GM12878 (cell line): ENCODE measurements around the gene GJA4. TPM values are rescaled to one million over a fixed set of nuclear protein-coding genes. Genes with fewer than 3 reads are reported as not detected.

ENCODE experiments used
- ATAC-seq: fragments of 200-7000 bp; cut with Tn5 transposase; 3 replicates; pipeline ENCODE4 v1.9.1; 2020; ENCODE audit warnings: mild to moderate bottlenecking, moderate library complexity
- BruUV-seq: library from RNA; stranded (reverse); fragments of 400-500 nt; replicated peaks from 2 replicates; lab custom pipeline; 2021; lab: Mats Ljungman, UMichigan
- CTCF ChIA-PET: fragments of 300-600 bp; sonication (Branson Sonifier 250); formaldehyde crosslinking; extraction: SDS; loops from one replicate; lab custom pipeline; 2021; ENCODE audit warnings: inconsistent platforms; lab: Yijun Ruan, JAX
- POLR2A ChIA-PET: fragments of 350-600 bp; formaldehyde crosslinking; extraction: SDS; loops from one replicate; lab custom pipeline; 2021; ENCODE audit warnings: inconsistent platforms; lab: Charles Lee
- RAD21 ChIA-PET: fragments of 300-600 bp; sonication (Branson Sonifier 250); formaldehyde crosslinking; loops from one replicate; lab custom pipeline; 2023; ENCODE audit warnings: antibody characterized with exemption; ENCODE audit not compliant: unreplicated experiment; lab: Charles Lee
- SMC1A ChIA-PET: fragments of 300-600 bp; sonication (Branson Sonifier 250); formaldehyde crosslinking; loops from one replicate; lab custom pipeline; 2023; ENCODE audit not compliant: unreplicated experiment, uncharacterized antibody; lab: Charles Lee
- DNase-seq: peaks from one replicate; pipeline ENCODE4 v3.0.0-alpha.2; 2011; ENCODE audit warnings: low read depth, low spot score
- FAIRE-seq: peaks from 3 replicates; lab custom pipeline; 2011; peaks lifted over from hg19 to GRCh38; lab: Jason Lieb, UNC
- H2AFZ ChIP-seq: 2 replicates; pipeline ENCODE4 v1.6.0; 2011; ENCODE audit warnings: low read depth, low read length, control low read depth; ENCODE audit not compliant: control insufficient read depth
- H3K27ac ChIP-seq: 2 replicates; pipeline ENCODE4 v1.5.1; 2011; ENCODE audit warnings: control low read depth; ENCODE audit not compliant: control insufficient read depth, insufficient read depth
- H3K27me3 ChIP-seq, 2 experiments: replicated peaks in 1 of 2; 2 replicates each; pipeline versions ENCODE4 v1.6.0 to v1.6.1; 2011; ENCODE audit warnings: low read length in 1 of 2; ENCODE audit not compliant: control insufficient read depth in 2 of 2, insufficient read depth in 2 of 2
- H3K36me3 ChIP-seq, 2 experiments: 2 replicates each; pipeline ENCODE4 v1.5.1; 2011; ENCODE audit warnings: low read length in 1 of 2; ENCODE audit not compliant: control insufficient read depth in 2 of 2, insufficient read depth in 2 of 2
- H3K4me1 ChIP-seq: 2 replicates; pipeline ENCODE4 v1.6.1; 2011; ENCODE audit warnings: mild to moderate bottlenecking, low read length, moderate library complexity, mixed read lengths; ENCODE audit not compliant: control insufficient read depth, insufficient read depth
- H3K4me2 ChIP-seq: 2 replicates; pipeline ENCODE4 v1.6.0; 2011; ENCODE audit warnings: control low read depth; ENCODE audit not compliant: control insufficient read depth, insufficient read depth
- H3K4me3 ChIP-seq: fragments of 200-600 bp; sonication (generic); 2 replicates; pipeline ENCODE4 v1.5.1; 2016
- H3K79me2 ChIP-seq: 2 replicates; pipeline ENCODE4 v1.6.0; 2011; ENCODE audit warnings: low read length; ENCODE audit not compliant: control insufficient read depth, insufficient read depth
- H3K9ac ChIP-seq: 2 replicates; pipeline ENCODE4 v1.8.0; 2011; ENCODE audit warnings: low read length, control low read depth, mixed read lengths; ENCODE audit not compliant: control insufficient read depth, insufficient read depth
- H3K9me3 ChIP-seq: replicated peaks from 3 replicates; pipeline ENCODE4 v1.5.1; 2011; ENCODE audit warnings: mild to moderate bottlenecking, low read length; ENCODE audit not compliant: control insufficient read depth, insufficient read depth
- H4K20me1 ChIP-seq: 2 replicates; pipeline ENCODE4 v1.6.0; 2011; ENCODE audit not compliant: control insufficient read depth, insufficient read depth
- CHD2 ChIP-seq: IDR thresholded peaks from 2 replicates; pipeline ENCODE4 v1.6.1; 2011; ENCODE audit warnings: low read depth, low read length, improper control_type of control experiment, borderline replicate concordance
- DPF2 ChIP-seq: fragments of 450-650 bp; IDR thresholded peaks from 2 replicates; pipeline ENCODE4 v1.6.1; 2017; ENCODE audit warnings: mild to moderate bottlenecking
- EZH2 ChIP-seq: IDR thresholded peaks from 2 replicates; pipeline ENCODE4 v1.6.1; 2012; ENCODE audit warnings: low read depth, mild to moderate bottlenecking, control low read depth, inconsistent platforms, low read length, borderline replicate concordance; ENCODE audit not compliant: control insufficient read depth
- IKZF1 ChIP-seq: fragments of 450-650 bp; conservative IDR thresholded peaks from 2 replicates; pipeline ENCODE4 v1.6.1; 2017; ENCODE audit warnings: antibody characterized with exemption, mild to moderate bottlenecking
- IKZF2 ChIP-seq, 2 experiments: fragments of 450-650 bp; IDR thresholded peaks; 2 replicates each; pipeline ENCODE4 v1.6.1; 2017; ENCODE audit warnings: mild to moderate bottlenecking in 2 of 2, moderate library complexity in 2 of 2
- MYC ChIP-seq: IDR thresholded peaks from 2 replicates; pipeline ENCODE4 v1.6.1; 2011; ENCODE audit warnings: mild to moderate bottlenecking, low read length, moderate library complexity, inconsistent platforms; ENCODE audit not compliant: insufficient read depth, insufficient replicate concordance, insufficient read length, severe bottlenecking
- TCF3 ChIP-seq: IDR thresholded peaks from 2 replicates; pipeline ENCODE4 v1.6.1; 2012; ENCODE audit warnings: low read depth, mild to moderate bottlenecking, low read length, borderline replicate concordance; ENCODE audit not compliant: insufficient read depth
- YY1 ChIP-seq: IDR thresholded peaks from 2 replicates; pipeline ENCODE4 v1.6.1; 2011; ENCODE audit warnings: low read depth, mild to moderate bottlenecking, low read length
- ZNF687 ChIP-seq: fragments of 450-650 bp; IDR thresholded peaks from 2 replicates; pipeline ENCODE4 v1.6.1; 2017; ENCODE audit warnings: mild to moderate bottlenecking, moderate library complexity
- WGBS: methylation state at CpG from one replicate; pipeline ENCODE4 v1.1.6; 2016; ENCODE audit warnings: low lambda C conversion rate; ENCODE audit not compliant: insufficient replicate concordance, insufficient coverage; ENCODE audit errors: missing lambda C conversion rate; 5-methylcytosine and 5-hydroxymethylcytosine counted together
- in situ Hi-C: fragments of 300-500 bp; cut with MboI; formaldehyde crosslinking; loops from 9 replicates; pipeline ENCODE4 v1.14.3; 2018; ENCODE audit warnings: mixed read lengths
- intact Hi-C: fragments of 100-400 bp; cut with micrococcal nuclease; formaldehyde crosslinking; loops from one replicate; pipeline ENCODE4 v1.14.2; 2022; ENCODE audit not compliant: unreplicated experiment
- polyA plus RNA-seq, 11 experiments: library from polyadenylated mRNA; depleted of rRNA in 4 of 11; unstranded in 6 of 11; stranded (reverse) in 5 of 11; fragments of >200 nt; fragmentation: Nextera tagmentation in 4 of 11; fragmentation: Illumina TruSeq in 1 of 11; extraction: Ambion mirVana in 4 of 11; extraction: Trizol in 1 of 11; gene quantifications; 1 replicate in 1 of 11; 2 replicates in 10 of 11; pipeline versions ENCODE4 v1.2.1 to v1.2.3, GENCODE V29; 2011 to 2016; ENCODE audit warnings: inconsistent platforms in 2 of 11, missing spikeins in 2 of 11, low read depth in 1 of 11
- total RNA-seq, 4 experiments: library from RNA; depleted of rRNA in 3 of 4; stranded (reverse); fragments of >200 nt in 3 of 4; fragmentation: Illumina TruSeq in 1 of 4; extraction: Trizol in 1 of 4; gene quantifications; 2 replicates each; pipeline versions ENCODE4 v1.2.1 to v1.2.3, GENCODE V29; 2013 to 2021
- TF ChIP-seq, protein P1 (sequence below): IDR thresholded peaks from 2 replicates; pipeline ENCODE4 v1.6.1; 2012; ENCODE audit warnings: mild to moderate bottlenecking, low read depth, low read length
- TF ChIP-seq, protein P2 (sequence below): fragments of 450-650 bp; formaldehyde crosslinking; IDR thresholded peaks from 2 replicates; pipeline ENCODE4 v1.5.0; 2022; ENCODE audit warnings: mild to moderate bottlenecking, missing genetic modification characterization

GJA4 gene
- total and polyA plus RNA-seq, 10 of the 15 experiments (the other 5 are each of a cell fraction or from before 2014, with no cell fraction given): 0.09 to 0.18 TPM; not detected in 8

DNA sequence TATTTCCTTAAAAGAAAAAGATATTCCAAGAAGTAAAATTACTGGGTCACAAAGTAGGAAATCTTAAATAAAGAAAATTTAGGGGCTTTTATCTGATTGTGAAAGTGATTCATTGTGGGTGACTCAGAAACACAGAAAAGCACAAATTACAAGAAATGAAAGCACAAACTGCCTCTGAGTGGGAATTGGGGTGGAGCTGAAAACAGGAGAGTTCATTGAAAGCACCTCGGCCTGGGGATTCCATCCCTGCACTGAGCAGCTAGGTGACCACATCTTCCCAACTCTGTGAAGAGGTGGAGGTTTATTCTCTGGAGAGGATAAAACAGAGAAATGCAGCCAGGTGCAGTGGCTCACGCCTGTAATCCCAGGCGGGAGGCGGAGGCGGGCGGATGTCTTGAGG, 7.4 kb downstream of the GJA4 start (continued):
- no peak for TF ChIP-seq TCF3
- peak; percentile 67 to 75 for TF ChIP-seq IKZF2 (IDR thresholded peaks at IDR 0.05)
- 0 out of 2 replicates have a peak, but pooled peaks have one; percentile 21 for TF ChIP-seq DPF2

GRCh38 chr1:34803770-34804169, 11.0 kb downstream of the GJA4 start:
- ChIA-PET SMC1A (interaction anchor here (1.0 kb wide), 1 partner anchor 49 kb away, joined by 3 read pairs; no protein-coding TSS in a partner anchor), RAD21 (no interaction called here), POLR2A (no interaction called here), CTCF (interaction anchor here (0.7 to 1.1 kb wide), 3 partner anchors 17 to 62 kb away, joined by 3 read pairs; no protein-coding TSS in a partner anchor)
- no peak overlapping the region for H3K4me2 ChIP-seq
- intact Hi-C loops (no loop called here), in situ Hi-C loops (no loop called here)
- no peak overlapping the region for H3K27ac ChIP-seq
- DNase-seq: no peak
- no peak overlapping the region for H3K9ac ChIP-seq
- no peaks in the 10 kb centered on the region for H3K27me3 ChIP-seq
- no peaks in the 10 kb centered on the region; the same call in 2 of the 3 replicates for H3K9me3 ChIP-seq
- peaks cover 8% of the 10 kb centered on the region; the same call in 1 of the 2 replicates for H3K4me1 ChIP-seq
- H4K20me1 ChIP-seq: no peaks in the 10 kb centered on the region
- no peak overlapping the region for H3K4me3 ChIP-seq
- no peak for FAIRE-seq
- no peaks in the 10 kb centered on the region for H3K79me2 ChIP-seq
- ATAC-seq: no peak
- H3K36me3 ChIP-seq: no peaks in the 10 kb centered on the region
- no TSS peak for BruUV-seq
- WGBS: 62% methylated on average over 3 of the region's 3 CpGs
- no peak overlapping the region for H2AFZ ChIP-seq
- no peak for TF ChIP-seq IKZF2 (IDR thresholded peaks at IDR 0.05)
- TF ChIP-seq CHD2: no peak
- TF ChIP-seq ZNF687: no peak
- TF ChIP-seq MYC: no peak
- TF ChIP-seq, protein P1, sequence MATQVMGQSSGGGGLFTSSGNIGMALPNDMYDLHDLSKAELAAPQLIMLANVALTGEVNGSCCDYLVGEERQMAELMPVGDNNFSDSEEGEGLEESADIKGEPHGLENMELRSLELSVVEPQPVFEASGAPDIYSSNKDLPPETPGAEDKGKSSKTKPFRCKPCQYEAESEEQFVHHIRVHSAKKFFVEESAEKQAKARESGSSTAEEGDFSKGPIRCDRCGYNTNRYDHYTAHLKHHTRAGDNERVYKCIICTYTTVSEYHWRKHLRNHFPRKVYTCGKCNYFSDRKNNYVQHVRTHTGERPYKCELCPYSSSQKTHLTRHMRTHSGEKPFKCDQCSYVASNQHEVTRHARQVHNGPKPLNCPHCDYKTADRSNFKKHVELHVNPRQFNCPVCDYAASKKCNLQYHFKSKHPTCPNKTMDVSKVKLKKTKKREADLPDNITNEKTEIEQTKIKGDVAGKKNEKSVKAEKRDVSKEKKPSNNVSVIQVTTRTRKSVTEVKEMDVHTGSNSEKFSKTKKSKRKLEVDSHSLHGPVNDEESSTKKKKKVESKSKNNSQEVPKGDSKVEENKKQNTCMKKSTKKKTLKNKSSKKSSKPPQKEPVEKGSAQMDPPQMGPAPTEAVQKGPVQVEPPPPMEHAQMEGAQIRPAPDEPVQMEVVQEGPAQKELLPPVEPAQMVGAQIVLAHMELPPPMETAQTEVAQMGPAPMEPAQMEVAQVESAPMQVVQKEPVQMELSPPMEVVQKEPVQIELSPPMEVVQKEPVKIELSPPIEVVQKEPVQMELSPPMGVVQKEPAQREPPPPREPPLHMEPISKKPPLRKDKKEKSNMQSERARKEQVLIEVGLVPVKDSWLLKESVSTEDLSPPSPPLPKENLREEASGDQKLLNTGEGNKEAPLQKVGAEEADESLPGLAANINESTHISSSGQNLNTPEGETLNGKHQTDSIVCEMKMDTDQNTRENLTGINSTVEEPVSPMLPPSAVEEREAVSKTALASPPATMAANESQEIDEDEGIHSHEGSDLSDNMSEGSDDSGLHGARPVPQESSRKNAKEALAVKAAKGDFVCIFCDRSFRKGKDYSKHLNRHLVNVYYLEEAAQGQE: no peak
- no peak for TF ChIP-seq EZH2
- TF ChIP-seq IKZF1: no peak
- no peak for TF ChIP-seq YY1
- TF ChIP-seq, protein P2, sequence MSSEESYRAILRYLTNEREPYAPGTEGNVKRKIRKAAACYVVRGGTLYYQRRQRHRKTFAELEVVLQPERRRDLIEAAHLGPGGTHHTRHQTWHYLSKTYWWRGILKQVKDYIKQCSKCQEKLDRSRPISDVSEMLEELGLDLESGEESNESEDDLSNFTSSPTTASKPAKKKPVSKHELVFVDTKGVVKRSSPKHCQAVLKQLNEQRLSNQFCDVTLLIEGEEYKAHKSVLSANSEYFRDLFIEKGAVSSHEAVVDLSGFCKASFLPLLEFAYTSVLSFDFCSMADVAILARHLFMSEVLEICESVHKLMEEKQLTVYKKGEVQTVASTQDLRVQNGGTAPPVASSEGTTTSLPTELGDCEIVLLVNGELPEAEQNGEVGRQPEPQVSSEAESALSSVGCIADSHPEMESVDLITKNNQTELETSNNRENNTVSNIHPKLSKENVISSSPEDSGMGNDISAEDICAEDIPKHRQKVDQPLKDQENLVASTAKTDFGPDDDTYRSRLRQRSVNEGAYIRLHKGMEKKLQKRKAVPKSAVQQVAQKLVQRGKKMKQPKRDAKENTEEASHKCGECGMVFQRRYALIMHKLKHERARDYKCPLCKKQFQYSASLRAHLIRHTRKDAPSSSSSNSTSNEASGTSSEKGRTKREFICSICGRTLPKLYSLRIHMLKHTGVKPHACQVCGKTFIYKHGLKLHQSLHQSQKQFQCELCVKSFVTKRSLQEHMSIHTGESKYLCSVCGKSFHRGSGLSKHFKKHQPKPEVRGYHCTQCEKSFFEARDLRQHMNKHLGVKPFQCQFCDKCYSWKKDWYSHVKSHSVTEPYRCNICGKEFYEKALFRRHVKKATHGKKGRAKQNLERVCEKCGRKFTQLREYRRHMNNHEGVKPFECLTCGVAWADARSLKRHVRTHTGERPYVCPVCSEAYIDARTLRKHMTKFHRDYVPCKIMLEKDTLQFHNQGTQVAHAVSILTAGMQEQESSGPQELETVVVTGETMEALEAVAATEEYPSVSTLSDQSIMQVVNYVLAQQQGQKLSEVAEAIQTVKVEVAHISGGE: no peak
